Esophagus squamous epithelium (tissue), 4 donors: Measurements from ENCODE around the gene MRPL27.

Experiments
- POLR2A ChIP-seq, 4 donors: fragments of 450-650 bp; IDR thresholded peaks; one replicate each; pipeline ENCODE4 v1.6.1; 2017; ENCODE audit warnings: antibody characterized with exemption in 4 of 4, mild to moderate bottlenecking in 4 of 4, moderate library complexity in 3 of 4
- TF ChIP-seq, protein P1 (sequence below), 6 experiments: fragments of 450-650 bp in 4 of 6; fragments of 200-600 bp in 2 of 6; sonication (generic) in 2 of 6; IDR thresholded peaks; one replicate each; pipeline ENCODE4 v1.5.1; 2016 to 2019; ENCODE audit warnings: antibody characterized with exemption in 6 of 6, mild to moderate bottlenecking in 4 of 6, moderate library complexity in 4 of 6

DNA sequence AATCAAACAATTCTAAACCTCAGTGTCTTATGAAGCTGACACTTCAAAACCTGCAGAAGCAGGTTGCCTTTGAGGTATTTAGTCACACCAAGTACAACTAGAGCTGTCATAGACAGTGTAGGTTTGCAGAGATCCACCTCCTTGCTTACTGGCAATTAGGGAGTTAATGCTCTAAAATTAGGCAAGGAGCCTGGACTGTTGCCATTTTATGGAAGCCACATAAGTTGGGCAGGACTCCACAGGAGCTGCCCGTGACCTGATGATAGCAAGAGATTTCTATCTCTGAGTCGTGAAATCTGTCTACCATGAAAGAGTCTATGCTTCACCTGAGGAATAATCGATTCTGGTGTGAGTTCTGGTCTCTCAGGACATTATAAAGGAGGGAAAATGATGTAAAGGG is 8.9 kb upstream of the MRPL27 start:
- TF ChIP-seq, protein P1, sequence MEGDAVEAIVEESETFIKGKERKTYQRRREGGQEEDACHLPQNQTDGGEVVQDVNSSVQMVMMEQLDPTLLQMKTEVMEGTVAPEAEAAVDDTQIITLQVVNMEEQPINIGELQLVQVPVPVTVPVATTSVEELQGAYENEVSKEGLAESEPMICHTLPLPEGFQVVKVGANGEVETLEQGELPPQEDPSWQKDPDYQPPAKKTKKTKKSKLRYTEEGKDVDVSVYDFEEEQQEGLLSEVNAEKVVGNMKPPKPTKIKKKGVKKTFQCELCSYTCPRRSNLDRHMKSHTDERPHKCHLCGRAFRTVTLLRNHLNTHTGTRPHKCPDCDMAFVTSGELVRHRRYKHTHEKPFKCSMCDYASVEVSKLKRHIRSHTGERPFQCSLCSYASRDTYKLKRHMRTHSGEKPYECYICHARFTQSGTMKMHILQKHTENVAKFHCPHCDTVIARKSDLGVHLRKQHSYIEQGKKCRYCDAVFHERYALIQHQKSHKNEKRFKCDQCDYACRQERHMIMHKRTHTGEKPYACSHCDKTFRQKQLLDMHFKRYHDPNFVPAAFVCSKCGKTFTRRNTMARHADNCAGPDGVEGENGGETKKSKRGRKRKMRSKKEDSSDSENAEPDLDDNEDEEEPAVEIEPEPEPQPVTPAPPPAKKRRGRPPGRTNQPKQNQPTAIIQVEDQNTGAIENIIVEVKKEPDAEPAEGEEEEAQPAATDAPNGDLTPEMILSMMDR (IDR thresholded peaks at IDR 0.05) = no peak
- no peak for TF ChIP-seq POLR2A (IDR thresholded peaks at IDR 0.05)
